ENCODE results near the gene NUP88. TPM values are rescaled to one million over a fixed set of nuclear protein-coding genes. Genes with fewer than 3 reads are reported as not detected.

Gene NUP88
- total RNA-seq, 4 donors from 2014 or later, result 64.4 to 87.1 (median 75.6) TPM

GRCh38 chr17:5429191-5429887 lies 9.9 kb upstream of the NUP88 start:
- no peaks in the 10 kb centered on the region for H3K27me3 ChIP-seq
- H3K9me3 ChIP-seq, result no peaks in the 10 kb centered on the region
- H3K27ac ChIP-seq, result peak overlapping the region; percentile 14
- H3K36me3 ChIP-seq, result peaks cover 97% of the 10 kb centered on the region
- WGBS, result 64% methylated on average over 3 of the region's 3 CpGs
- no peak overlapping the region for H3K4me3 ChIP-seq
- H3K4me1 ChIP-seq, result peaks cover 6% of the 10 kb centered on the region
- TF ChIP-seq CTCF (IDR thresholded peaks at IDR 0.05) (no peak), POLR2AphosphoS5 (IDR thresholded peaks at IDR 0.05) (no peak), EP300 (IDR thresholded peaks at IDR 0.05) (no peak), POLR2A (IDR thresholded peaks at IDR 0.05) (no peak)
- no peak for DNase-seq (ENCODE audit: low spot score in 2 of 2)

GRCh38 chr17:5425826-5426225 lies 6.4 kb upstream of the NUP88 start:
- Histone ChIP-seq H3K27ac (no peak overlapping the region), H3K4me3 (no peak overlapping the region), H3K9me3 (no peaks in the 10 kb centered on the region), H3K36me3 (peaks cover 81% of the 10 kb centered on the region), H3K4me1 (peaks cover 14% of the 10 kb centered on the region), H3K27me3 (no peaks in the 10 kb centered on the region)
- DNase-seq (ENCODE audit: low spot score in 2 of 2), result no peak
- 71% methylated on average over 3 of the region's 3 CpGs for WGBS
- TF ChIP-seq CTCF (IDR thresholded peaks at IDR 0.05), result no peak
- no peak for TF ChIP-seq POLR2A (IDR thresholded peaks at IDR 0.05)
- TF ChIP-seq EP300 (IDR thresholded peaks at IDR 0.05), result no peak
- TF ChIP-seq POLR2AphosphoS5 (IDR thresholded peaks at IDR 0.05), result no peak

- H3K27ac ChIP-seq, result no peak overlapping the region
- WGBS, result 83% methylated on average over 1 of the region's 1 CpG
- H3K4me3 ChIP-seq, result no peak overlapping the region
- TF ChIP-seq POLR2A (IDR thresholded peaks at IDR 0.05) (no peak), CTCF (IDR thresholded peaks at IDR 0.05) (no peak), EP300 (IDR thresholded peaks at IDR 0.05) (no peak), POLR2AphosphoS5 (IDR thresholded peaks at IDR 0.05) (no peak)
- H3K36me3 ChIP-seq, result peaks cover 72% of the 10 kb centered on the region
- DNase-seq (ENCODE audit: low spot score in 2 of 2), result no peak
- no peaks in the 10 kb centered on the region for H3K27me3 ChIP-seq
- no peaks in the 10 kb centered on the region for H3K9me3 ChIP-seq
- H3K4me1 ChIP-seq, result peaks cover 20% of the 10 kb centered on the region
Observed at GRCh38 chr17:5424909-5425308, 5.4 kb upstream of the NUP88 start.

GRCh38 chr17:5422505-5422904 lies 3.0 kb upstream of the NUP88 start:
- no peaks in the 10 kb centered on the region for H3K27me3 ChIP-seq
- no peak overlapping the region for H3K27ac ChIP-seq
- WGBS, result 66% methylated on average over 2 of the region's 2 CpGs
- H3K4me1 ChIP-seq, result peaks cover 31% of the 10 kb centered on the region
- no peak for TF ChIP-seq EP300 (IDR thresholded peaks at IDR 0.05)
- no peak for TF ChIP-seq POLR2A (IDR thresholded peaks at IDR 0.05)
- no peak for TF ChIP-seq POLR2AphosphoS5 (IDR thresholded peaks at IDR 0.05)
- no peak for TF ChIP-seq CTCF (IDR thresholded peaks at IDR 0.05)
- H3K9me3 ChIP-seq, result no peaks in the 10 kb centered on the region
- H3K36me3 ChIP-seq, result peaks cover 51% of the 10 kb centered on the region
- no peak for DNase-seq (ENCODE audit: low spot score in 2 of 2)
- no peak overlapping the region for H3K4me3 ChIP-seq

GRCh38 chr17:5419959-5420653 lies 644 bp upstream of the NUP88 start, which contains the start of gene RPAIN:
Gene RPAIN, plus strand, starts transcription at chr17:5420182. Its CDS starts 29 bp downstream, at chr17:5420211.
- H3K36me3 ChIP-seq, result peaks cover 30% of the 10 kb centered on the region
- peak; percentile 92 for DNase-seq (ENCODE audit: low spot score in 2 of 2)
- peak in 1 of 3 donors; percentile 67 for TF ChIP-seq POLR2AphosphoS5 (IDR thresholded peaks at IDR 0.05)
- peak; percentile 16 to 29 for TF ChIP-seq POLR2A (IDR thresholded peaks at IDR 0.05)
- TF ChIP-seq EP300 (IDR thresholded peaks at IDR 0.05), result no peak
- 1% methylated on average over 20 of the region's 41 CpGs for WGBS
- H3K27ac ChIP-seq, result peak within 1 kb of the TSS; percentile 92
- no peaks in the 10 kb centered on the region for H3K9me3 ChIP-seq
- H3K4me1 ChIP-seq, result peaks cover 46% of the 10 kb centered on the region
- no peaks in the 10 kb centered on the region for H3K27me3 ChIP-seq
- H3K4me3 ChIP-seq, result peak within 1 kb of the TSS; percentile 77
